ENCODE data around the gene CLIC5.
A peak's percentile ranks its signal among the peaks of the same experiment; 100 is the strongest.

DNA sequence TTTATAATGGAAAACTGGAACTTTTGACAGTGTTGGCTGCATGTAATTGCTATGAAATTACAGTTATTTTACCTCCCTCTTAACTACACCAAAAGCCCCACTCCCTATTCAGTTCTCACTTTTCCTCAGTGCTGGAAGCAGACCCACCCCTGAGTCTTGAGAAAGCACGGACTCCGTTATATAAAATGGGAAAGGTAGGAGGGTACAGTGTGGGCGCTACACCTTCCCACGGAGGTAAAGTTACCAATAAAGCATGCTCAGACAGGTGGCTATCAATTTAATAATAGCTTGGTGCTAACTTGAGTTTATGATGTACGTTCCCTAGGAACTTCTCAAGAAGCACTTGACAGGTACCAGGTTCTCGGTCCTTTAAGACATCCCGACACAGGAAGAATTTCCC is 59.0 kb downstream of the CLIC5 start:
- TF ChIP-seq, protein P1, sequence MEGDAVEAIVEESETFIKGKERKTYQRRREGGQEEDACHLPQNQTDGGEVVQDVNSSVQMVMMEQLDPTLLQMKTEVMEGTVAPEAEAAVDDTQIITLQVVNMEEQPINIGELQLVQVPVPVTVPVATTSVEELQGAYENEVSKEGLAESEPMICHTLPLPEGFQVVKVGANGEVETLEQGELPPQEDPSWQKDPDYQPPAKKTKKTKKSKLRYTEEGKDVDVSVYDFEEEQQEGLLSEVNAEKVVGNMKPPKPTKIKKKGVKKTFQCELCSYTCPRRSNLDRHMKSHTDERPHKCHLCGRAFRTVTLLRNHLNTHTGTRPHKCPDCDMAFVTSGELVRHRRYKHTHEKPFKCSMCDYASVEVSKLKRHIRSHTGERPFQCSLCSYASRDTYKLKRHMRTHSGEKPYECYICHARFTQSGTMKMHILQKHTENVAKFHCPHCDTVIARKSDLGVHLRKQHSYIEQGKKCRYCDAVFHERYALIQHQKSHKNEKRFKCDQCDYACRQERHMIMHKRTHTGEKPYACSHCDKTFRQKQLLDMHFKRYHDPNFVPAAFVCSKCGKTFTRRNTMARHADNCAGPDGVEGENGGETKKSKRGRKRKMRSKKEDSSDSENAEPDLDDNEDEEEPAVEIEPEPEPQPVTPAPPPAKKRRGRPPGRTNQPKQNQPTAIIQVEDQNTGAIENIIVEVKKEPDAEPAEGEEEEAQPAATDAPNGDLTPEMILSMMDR (IDR thresholded peaks at IDR 0.05; ENCODE audit: poor library complexity, severe bottlenecking), result no peak
- no peak for TF ChIP-seq RAD21 (conservative IDR thresholded peaks at IDR 0.05)
- TF ChIP-seq POLR2AphosphoS5 (IDR thresholded peaks at IDR 0.05), result peak; percentile 47
- TF ChIP-seq EP300 (conservative IDR thresholded peaks at IDR 0.05; ENCODE audit: poor library complexity, severe bottlenecking), result no peak
- no peak for TF ChIP-seq EZH2 (IDR thresholded peaks at IDR 0.05; ENCODE audit: borderline replicate concordance, insufficient read depth, low read length, poor library complexity, severe bottlenecking)
- TF ChIP-seq, protein P2, sequence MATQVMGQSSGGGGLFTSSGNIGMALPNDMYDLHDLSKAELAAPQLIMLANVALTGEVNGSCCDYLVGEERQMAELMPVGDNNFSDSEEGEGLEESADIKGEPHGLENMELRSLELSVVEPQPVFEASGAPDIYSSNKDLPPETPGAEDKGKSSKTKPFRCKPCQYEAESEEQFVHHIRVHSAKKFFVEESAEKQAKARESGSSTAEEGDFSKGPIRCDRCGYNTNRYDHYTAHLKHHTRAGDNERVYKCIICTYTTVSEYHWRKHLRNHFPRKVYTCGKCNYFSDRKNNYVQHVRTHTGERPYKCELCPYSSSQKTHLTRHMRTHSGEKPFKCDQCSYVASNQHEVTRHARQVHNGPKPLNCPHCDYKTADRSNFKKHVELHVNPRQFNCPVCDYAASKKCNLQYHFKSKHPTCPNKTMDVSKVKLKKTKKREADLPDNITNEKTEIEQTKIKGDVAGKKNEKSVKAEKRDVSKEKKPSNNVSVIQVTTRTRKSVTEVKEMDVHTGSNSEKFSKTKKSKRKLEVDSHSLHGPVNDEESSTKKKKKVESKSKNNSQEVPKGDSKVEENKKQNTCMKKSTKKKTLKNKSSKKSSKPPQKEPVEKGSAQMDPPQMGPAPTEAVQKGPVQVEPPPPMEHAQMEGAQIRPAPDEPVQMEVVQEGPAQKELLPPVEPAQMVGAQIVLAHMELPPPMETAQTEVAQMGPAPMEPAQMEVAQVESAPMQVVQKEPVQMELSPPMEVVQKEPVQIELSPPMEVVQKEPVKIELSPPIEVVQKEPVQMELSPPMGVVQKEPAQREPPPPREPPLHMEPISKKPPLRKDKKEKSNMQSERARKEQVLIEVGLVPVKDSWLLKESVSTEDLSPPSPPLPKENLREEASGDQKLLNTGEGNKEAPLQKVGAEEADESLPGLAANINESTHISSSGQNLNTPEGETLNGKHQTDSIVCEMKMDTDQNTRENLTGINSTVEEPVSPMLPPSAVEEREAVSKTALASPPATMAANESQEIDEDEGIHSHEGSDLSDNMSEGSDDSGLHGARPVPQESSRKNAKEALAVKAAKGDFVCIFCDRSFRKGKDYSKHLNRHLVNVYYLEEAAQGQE (IDR thresholded peaks at IDR 0.05; ENCODE audit: borderline replicate concordance), result peak; percentile 29
- TF ChIP-seq MXI1 (conservative IDR thresholded peaks at IDR 0.05; ENCODE audit: poor library complexity, severe bottlenecking), result no peak
- TF ChIP-seq SMC3 (conservative IDR thresholded peaks at IDR 0.05; ENCODE audit: poor library complexity), result no peak
